Measurements from ENCODE around the gene ANKMY1. TPM values are rescaled to one million over a fixed set of nuclear protein-coding genes. Genes with fewer than 3 reads are reported as not detected.
A peak's percentile ranks its signal among the peaks of the same experiment; 100 is the strongest.

The ANKMY1 gene
- total and polyA plus RNA-seq, 2 of the 13 experiments (the other 11 are each of a cell fraction or from before 2014, with no cell fraction given), result 11.7 to 18.8 TPM

DNA sequence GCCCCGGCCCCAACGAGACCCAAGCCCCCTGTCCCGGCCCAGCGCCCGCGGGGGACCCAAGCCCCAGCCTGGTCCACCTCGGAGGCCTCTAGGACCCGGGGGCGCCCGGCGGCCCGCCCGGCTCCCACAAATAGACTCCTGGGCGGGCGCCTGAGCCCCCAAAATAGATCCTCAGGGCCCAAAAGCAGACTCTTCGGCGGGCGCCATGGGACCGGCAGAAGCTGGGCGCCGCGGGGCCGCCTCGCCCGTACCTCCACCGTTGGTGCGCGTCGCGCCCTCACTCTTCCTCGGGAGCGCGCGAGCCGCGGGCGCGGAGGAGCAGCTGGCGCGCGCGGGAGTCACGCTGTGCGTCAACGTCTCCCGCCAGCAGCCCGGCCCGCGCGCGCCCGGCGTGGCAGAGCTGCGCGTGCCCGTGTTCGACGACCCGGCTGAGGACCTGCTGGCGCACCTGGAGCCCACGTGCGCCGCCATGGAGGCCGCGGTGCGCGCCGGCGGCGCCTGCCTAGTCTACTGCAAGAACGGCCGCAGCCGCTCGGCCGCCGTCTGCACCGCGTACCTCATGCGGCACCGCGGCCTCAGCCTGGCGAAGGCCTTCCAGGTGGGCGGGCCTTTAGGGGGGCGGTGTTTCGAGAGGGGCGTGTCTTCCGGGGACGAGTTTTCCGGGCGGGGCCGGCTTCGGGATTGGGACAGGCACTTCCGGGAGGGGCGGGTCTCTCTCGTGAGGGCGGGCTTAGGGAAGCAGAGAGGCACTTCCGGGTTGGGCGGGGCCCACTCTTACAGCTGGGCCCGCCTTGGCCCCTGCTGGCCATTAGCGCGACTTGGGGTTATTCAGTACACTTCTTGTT is 2.9 kb upstream of the ANKMY1 start (continued):
- TF ChIP-seq, protein P1, sequence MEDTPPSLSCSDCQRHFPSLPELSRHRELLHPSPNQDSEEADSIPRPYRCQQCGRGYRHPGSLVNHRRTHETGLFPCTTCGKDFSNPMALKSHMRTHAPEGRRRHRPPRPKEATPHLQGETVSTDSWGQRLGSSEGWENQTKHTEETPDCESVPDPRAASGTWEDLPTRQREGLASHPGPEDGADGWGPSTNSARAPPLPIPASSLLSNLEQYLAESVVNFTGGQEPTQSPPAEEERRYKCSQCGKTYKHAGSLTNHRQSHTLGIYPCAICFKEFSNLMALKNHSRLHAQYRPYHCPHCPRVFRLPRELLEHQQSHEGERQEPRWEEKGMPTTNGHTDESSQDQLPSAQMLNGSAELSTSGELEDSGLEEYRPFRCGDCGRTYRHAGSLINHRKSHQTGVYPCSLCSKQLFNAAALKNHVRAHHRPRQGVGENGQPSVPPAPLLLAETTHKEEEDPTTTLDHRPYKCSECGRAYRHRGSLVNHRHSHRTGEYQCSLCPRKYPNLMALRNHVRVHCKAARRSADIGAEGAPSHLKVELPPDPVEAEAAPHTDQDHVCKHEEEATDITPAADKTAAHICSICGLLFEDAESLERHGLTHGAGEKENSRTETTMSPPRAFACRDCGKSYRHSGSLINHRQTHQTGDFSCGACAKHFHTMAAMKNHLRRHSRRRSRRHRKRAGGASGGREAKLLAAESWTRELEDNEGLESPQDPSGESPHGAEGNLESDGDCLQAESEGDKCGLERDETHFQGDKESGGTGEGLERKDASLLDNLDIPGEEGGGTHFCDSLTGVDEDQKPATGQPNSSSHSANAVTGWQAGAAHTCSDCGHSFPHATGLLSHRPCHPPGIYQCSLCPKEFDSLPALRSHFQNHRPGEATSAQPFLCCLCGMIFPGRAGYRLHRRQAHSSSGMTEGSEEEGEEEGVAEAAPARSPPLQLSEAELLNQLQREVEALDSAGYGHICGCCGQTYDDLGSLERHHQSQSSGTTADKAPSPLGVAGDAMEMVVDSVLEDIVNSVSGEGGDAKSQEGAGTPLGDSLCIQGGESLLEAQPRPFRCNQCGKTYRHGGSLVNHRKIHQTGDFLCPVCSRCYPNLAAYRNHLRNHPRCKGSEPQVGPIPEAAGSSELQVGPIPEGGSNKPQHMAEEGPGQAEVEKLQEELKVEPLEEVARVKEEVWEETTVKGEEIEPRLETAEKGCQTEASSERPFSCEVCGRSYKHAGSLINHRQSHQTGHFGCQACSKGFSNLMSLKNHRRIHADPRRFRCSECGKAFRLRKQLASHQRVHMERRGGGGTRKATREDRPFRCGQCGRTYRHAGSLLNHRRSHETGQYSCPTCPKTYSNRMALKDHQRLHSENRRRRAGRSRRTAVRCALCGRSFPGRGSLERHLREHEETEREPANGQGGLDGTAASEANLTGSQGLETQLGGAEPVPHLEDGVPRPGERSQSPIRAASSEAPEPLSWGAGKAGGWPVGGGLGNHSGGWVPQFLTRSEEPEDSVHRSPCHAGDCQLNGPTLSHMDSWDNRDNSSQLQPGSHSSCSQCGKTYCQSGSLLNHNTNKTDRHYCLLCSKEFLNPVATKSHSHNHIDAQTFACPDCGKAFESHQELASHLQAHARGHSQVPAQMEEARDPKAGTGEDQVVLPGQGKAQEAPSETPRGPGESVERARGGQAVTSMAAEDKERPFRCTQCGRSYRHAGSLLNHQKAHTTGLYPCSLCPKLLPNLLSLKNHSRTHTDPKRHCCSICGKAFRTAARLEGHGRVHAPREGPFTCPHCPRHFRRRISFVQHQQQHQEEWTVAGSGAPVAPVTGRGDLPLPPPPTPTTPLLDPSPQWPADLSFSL (CRISPR knock-in tag; IDR thresholded peaks at IDR 0.05), result no peak
- TF ChIP-seq, protein P2, sequence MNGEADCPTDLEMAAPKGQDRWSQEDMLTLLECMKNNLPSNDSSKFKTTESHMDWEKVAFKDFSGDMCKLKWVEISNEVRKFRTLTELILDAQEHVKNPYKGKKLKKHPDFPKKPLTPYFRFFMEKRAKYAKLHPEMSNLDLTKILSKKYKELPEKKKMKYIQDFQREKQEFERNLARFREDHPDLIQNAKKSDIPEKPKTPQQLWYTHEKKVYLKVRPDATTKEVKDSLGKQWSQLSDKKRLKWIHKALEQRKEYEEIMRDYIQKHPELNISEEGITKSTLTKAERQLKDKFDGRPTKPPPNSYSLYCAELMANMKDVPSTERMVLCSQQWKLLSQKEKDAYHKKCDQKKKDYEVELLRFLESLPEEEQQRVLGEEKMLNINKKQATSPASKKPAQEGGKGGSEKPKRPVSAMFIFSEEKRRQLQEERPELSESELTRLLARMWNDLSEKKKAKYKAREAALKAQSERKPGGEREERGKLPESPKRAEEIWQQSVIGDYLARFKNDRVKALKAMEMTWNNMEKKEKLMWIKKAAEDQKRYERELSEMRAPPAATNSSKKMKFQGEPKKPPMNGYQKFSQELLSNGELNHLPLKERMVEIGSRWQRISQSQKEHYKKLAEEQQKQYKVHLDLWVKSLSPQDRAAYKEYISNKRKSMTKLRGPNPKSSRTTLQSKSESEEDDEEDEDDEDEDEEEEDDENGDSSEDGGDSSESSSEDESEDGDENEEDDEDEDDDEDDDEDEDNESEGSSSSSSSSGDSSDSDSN (CRISPR knock-in tag; IDR thresholded peaks at IDR 0.05), result no peak; the same call in 1 of the 2 replicates
- 0 out of 2 replicates have a peak, but pooled peaks have one; percentile 63 for TF ChIP-seq RFXANK (CRISPR knock-in tag; IDR thresholded peaks at IDR 0.05)
- 0 out of 2 replicates have a peak, but pooled peaks have one; percentile 4 for TF ChIP-seq HNRNPL (IDR thresholded peaks at IDR 0.05; ENCODE audit: low read depth, low read length)
- no peak for TF ChIP-seq SMARCE1 (IDR thresholded peaks at IDR 0.05; ENCODE audit: borderline replicate concordance)
- TF ChIP-seq GTF2F1 (IDR thresholded peaks at IDR 0.05; ENCODE audit: low read length), result no peak
- peak; percentile 30; the same call in 1 of the 2 replicates for TF ChIP-seq NR2F2 (IDR thresholded peaks at IDR 0.05; ENCODE audit: borderline replicate concordance, low read depth)
- TF ChIP-seq ZFP62 (CRISPR knock-in tag; IDR thresholded peaks at IDR 0.05), result no peak
- peak; percentile 93; the same call in 1 of the 2 replicates for TF ChIP-seq TOE1 (CRISPR knock-in tag; IDR thresholded peaks at IDR 0.05)
- no peak for TF ChIP-seq ATM (IDR thresholded peaks at IDR 0.05; ENCODE audit: borderline replicate concordance)
- TF ChIP-seq CENPX (CRISPR knock-in tag; IDR thresholded peaks at IDR 0.05), result no peak
- TF ChIP-seq MZF1 (CRISPR knock-in tag; IDR thresholded peaks at IDR 0.05; ENCODE audit: borderline replicate concordance), result no peak
- peak; percentile 50; the same call in 1 of the 2 replicates for TF ChIP-seq KLF15 (CRISPR knock-in tag; IDR thresholded peaks at IDR 0.05; ENCODE audit: borderline replicate concordance)
- no peak for TF ChIP-seq EHMT2 (IDR thresholded peaks at IDR 0.05; ENCODE audit: borderline replicate concordance, low read depth, low read length)
- no peak for TF ChIP-seq SRSF9 (IDR thresholded peaks at IDR 0.05; ENCODE audit: borderline replicate concordance, insufficient read depth, low read depth, low read length, poor library complexity, severe bottlenecking)
- TF ChIP-seq ZNF260 (CRISPR knock-in tag; IDR thresholded peaks at IDR 0.05; ENCODE audit: borderline replicate concordance, low read depth), result no peak
- TF ChIP-seq YEATS2 (CRISPR knock-in tag; IDR thresholded peaks at IDR 0.05; ENCODE audit: borderline replicate concordance), result peak; percentile 51; the same call in 1 of the 2 replicates
- no peak for TF ChIP-seq ZNF496 (CRISPR knock-in tag; IDR thresholded peaks at IDR 0.05; ENCODE audit: insufficient replicate concordance)
- peak; percentile 73 for TF ChIP-seq MXD4 (CRISPR knock-in tag; IDR thresholded peaks at IDR 0.05)

Data from HepG2 (cell line).